ENCODE measurements around the gene RAB28. TPM values are rescaled to one million over a fixed set of nuclear protein-coding genes. Genes with fewer than 3 reads are reported as not detected.

RAB28 gene
- total RNA-seq, 4 donors from 2014 or later: 5.8 to 19.5 (median 14.2) TPM

GRCh38 chr4:13367691-13368090, 116.4 kb downstream of the RAB28 start:
- Histone ChIP-seq H3K36me3 (peaks cover 0 to 18% (median 0%) of the 10 kb centered on the region in 3 donors), H3K9me3 (no peaks in the 10 kb centered on the region), H3K4me3 (no peak overlapping the region), H3K27me3 (no peaks in the 10 kb centered on the region), H3K4me1 (no peaks in the 10 kb centered on the region), H3K27ac (no peak overlapping the region)
- no peak for TF ChIP-seq CTCF (IDR thresholded peaks at IDR 0.05)
- no peak for TF ChIP-seq POLR2A (IDR thresholded peaks at IDR 0.05)
- intact Hi-C loops (cut with DNase I): no loop called here
- WGBS, 2 donors: 96% methylated on average over 6 of the region's 6 CpGs
- DNase-seq: no peak

GRCh38 chr4:13367244-13367643, 116.9 kb downstream of the RAB28 start:
- Histone ChIP-seq H3K27ac (no peak overlapping the region), H3K4me3 (no peak overlapping the region), H3K9me3 (no peaks in the 10 kb centered on the region), H3K36me3 (peaks cover 0 to 18% (median 0%) of the 10 kb centered on the region in 3 donors), H3K27me3 (no peaks in the 10 kb centered on the region), H3K4me1 (no peaks in the 10 kb centered on the region)
- no peak for TF ChIP-seq POLR2A (IDR thresholded peaks at IDR 0.05)
- no peak for TF ChIP-seq CTCF (IDR thresholded peaks at IDR 0.05)
- intact Hi-C loops (cut with DNase I): no loop called here
- DNase-seq: no peak

GRCh38 chr4:13365195-13365594, 118.9 kb downstream of the RAB28 start:
- no peak for DNase-seq
- 78 to 92% methylated on average over 3 of the region's 3 CpGs for WGBS, 2 donors
- peaks cover 0 to 18% (median 0%) of the 10 kb centered on the region in 3 donors for H3K36me3 ChIP-seq
- no peaks in the 10 kb centered on the region for H3K27me3 ChIP-seq
- no peak overlapping the region for H3K4me3 ChIP-seq
- intact Hi-C loops (cut with DNase I): no loop called here
- TF ChIP-seq POLR2A (IDR thresholded peaks at IDR 0.05) (no peak), CTCF (IDR thresholded peaks at IDR 0.05) (no peak)
- no peak overlapping the region for H3K27ac ChIP-seq
- H3K4me1 ChIP-seq: no peaks in the 10 kb centered on the region
- no peaks in the 10 kb centered on the region for H3K9me3 ChIP-seq

GRCh38 chr4:13364653-13365052, 119.5 kb downstream of the RAB28 start:
- no peak for DNase-seq
- H3K4me1 ChIP-seq: no peaks in the 10 kb centered on the region
- H3K27ac ChIP-seq: no peak overlapping the region
- no peaks in the 10 kb centered on the region for H3K9me3 ChIP-seq
- 93 to 100% methylated on average over 6 of the region's 6 CpGs for WGBS, 2 donors
- peaks cover 0 to 18% (median 0%) of the 10 kb centered on the region in 3 donors for H3K36me3 ChIP-seq
- TF ChIP-seq POLR2A (IDR thresholded peaks at IDR 0.05) (no peak), CTCF (IDR thresholded peaks at IDR 0.05) (no peak)
- H3K4me3 ChIP-seq: no peak overlapping the region
- H3K27me3 ChIP-seq: no peaks in the 10 kb centered on the region
- intact Hi-C loops (cut with DNase I): no loop called here

GRCh38 chr4:13364172-13364571, 120.0 kb downstream of the RAB28 start:
- no peaks in the 10 kb centered on the region for H3K4me1 ChIP-seq
- TF ChIP-seq CTCF (IDR thresholded peaks at IDR 0.05) (no peak), POLR2A (IDR thresholded peaks at IDR 0.05) (no peak)
- no peak overlapping the region for H3K27ac ChIP-seq
- peaks cover 0 to 18% (median 0%) of the 10 kb centered on the region in 3 donors for H3K36me3 ChIP-seq
- DNase-seq: no peak
- H3K4me3 ChIP-seq: no peak overlapping the region
- H3K27me3 ChIP-seq: no peaks in the 10 kb centered on the region
- no peaks in the 10 kb centered on the region for H3K9me3 ChIP-seq
- intact Hi-C loops (cut with DNase I): no loop called here
- WGBS, 2 donors: 43 to 69% methylated on average over 1 of the region's 1 CpG
